ENCODE data around the gene TSPAN9.

The TSPAN9 gene

DNA sequence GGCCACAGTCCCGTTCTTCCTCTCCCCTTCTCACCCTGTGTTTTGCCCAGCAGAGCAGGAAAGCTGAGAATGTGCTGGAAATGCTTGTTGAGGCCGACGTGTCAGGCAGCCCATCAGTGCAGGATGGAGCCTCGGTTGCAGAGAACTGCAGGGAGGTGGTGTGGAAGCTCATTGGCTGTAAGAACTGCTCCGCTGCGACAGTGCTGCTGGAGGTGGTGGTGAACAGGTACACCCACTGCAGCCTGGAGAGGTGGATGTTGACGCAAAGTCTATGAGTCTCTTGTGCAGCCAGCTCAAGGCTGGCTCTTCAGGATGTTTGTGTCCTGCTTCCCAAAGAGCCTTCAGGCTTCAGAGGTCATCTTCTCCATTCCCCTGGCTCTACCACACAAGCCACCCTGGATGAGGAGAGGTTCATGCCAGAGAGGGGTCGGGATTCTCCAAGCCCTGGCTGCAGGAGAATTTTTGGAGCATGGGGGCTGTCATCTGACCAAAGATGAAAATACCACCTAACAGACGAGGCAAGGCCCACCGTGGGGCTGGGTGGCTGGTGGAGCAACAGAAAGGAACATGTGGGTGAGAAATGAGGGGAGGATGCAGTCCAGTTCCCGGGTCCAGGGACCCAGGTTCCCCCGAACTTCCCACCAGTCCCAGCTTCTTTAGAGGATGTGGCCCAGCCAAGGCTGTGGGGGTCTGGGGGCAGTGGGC, 239.7 kb downstream of the TSPAN9 start:
- no peak for DNase-seq (ENCODE audit: low read depth in 2 of 2)

DNA sequence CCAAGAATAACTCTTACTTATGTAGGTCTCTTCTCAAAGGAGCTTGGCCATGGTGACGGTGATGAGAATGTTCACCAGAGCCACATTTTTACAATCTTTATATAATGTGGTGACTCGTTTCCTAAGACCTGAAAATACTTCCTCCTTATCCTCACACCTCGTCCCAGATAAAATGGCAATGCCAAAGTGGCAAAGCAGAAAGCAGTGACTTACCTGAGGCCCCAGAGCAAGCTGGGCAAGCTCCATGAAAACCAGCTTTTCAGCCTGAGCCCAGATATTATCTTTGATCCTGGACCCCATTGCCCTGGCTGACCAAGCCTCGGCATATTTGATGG, 240.3 kb downstream of the TSPAN9 start:
- no peak for DNase-seq (ENCODE audit: low read depth in 2 of 2)

DNA sequence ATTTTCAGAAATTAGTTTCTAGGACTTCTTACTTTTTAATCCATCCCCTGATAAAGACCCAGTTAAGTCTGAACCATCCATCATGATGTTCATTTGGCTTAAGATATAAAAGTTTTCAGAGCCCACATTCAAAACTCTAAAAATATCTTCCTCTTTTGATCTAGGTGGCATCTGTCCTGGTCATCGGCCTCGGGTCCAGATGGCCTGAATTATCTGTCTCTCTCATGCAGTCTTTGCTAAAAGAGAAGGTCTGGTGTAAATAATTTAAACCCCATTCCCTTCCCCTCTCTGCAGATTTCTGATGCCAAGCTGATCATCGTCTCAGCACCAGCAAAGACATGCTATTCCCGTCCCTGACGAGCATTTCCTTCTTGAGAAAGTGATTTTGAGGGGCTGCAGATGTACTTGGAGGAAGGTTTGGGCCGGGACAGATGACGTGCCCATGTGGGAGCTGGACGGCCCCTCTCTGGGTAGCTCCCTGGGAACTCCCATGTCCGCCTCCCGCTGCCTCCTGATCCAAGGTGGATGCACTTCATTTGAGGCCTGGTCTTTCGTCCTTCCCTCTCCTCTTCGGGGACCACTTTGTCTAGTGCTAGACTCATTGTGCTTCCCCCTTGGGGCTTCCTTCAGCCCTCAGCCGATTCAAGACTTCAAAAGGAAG, 240.8 kb downstream of the TSPAN9 start:
- DNase-seq (ENCODE audit: low read depth in 2 of 2): no peak

DNA sequence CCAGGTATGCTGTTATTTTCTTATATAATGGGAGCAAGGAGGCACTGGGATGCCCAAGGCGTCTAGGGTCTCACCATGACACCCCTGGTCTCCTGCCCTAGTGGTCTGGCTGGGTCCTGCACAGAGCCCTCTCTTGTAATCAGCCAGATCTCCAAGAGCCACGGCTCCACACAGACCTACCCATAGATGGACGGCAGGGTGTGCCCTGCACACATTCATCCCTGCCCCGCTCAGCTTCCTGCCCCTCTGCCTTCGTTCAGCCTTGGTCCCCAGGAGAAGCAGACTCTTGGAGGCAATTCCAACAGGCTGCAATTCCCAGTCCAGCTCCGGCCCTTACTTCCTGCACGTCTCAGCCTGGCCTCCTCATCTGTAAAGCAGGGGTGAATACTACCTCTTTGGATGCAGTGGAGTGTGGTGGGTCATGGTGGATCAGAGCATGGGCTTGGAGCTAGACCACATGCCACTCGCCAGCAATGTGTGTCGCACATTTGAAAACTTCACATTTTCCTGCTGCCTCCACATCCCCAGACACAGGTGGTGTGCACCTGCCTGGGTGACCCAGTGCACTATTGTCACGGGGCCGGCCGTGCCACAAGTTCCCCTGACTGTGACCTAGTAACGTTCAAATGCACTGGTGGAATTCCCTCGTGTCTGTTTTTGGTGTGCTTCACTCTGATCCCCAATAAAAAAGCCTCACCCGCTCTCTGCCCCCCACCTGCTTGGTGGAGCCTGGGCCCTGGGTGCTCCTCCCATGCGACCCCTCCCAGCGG, 242.7 kb downstream of the TSPAN9 start:
- no peak for DNase-seq (ENCODE audit: low read depth in 2 of 2)

DNA sequence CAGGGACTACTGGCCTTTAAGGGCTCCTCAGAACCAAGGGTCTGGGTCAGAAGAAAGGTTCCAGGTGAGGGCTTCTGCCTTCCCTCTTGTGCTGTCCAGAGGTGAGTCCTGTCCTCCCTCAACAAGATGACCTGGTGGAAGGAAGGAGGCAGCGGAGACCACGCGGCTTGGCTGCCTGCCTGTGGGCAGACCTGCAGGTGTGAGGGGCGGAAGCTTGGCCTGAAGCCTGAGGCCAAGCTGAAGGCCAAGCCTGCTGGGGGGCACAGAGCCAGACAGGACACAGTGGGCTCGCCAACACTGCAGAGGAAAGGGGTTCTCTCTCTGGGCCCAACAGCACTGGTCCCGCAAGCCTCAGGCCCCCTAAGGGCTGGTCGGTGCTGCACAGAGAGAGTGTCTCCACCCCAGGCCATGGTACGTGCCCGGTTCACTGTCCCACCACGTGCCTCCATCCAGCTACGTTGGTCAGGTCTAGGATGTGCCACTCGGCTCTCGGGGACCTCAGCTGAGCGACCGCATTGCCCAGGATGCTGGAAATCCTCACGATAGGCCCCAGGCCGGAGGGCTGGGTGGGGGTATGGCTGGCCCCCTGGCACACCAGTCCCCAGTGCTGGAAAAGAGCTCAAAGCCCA, 243.8 kb downstream of the TSPAN9 start:
- no peak for DNase-seq (ENCODE audit: low read depth in 2 of 2)

DNA sequence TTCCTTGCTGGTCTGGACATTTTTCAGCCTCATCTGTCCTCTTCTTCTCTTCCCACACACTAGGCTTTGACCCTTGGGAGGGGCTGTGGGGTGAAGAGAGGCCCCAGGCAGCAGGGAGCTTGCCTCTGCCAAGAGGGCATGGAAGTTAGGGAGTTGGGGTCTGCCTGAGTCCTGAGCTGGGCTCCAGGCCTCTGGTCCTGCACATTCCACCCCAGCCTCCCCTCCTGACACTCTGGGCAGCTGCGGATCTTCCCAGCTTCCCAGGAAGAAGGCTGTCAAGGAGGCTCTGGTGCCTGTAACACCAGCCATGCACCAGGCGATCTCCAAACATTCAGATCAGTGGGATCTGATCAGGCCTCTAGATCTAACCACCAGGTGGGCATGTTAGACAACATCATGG, 244.7 kb downstream of the TSPAN9 start:
- DNase-seq (ENCODE audit: low read depth in 2 of 2): no peak

DNA sequence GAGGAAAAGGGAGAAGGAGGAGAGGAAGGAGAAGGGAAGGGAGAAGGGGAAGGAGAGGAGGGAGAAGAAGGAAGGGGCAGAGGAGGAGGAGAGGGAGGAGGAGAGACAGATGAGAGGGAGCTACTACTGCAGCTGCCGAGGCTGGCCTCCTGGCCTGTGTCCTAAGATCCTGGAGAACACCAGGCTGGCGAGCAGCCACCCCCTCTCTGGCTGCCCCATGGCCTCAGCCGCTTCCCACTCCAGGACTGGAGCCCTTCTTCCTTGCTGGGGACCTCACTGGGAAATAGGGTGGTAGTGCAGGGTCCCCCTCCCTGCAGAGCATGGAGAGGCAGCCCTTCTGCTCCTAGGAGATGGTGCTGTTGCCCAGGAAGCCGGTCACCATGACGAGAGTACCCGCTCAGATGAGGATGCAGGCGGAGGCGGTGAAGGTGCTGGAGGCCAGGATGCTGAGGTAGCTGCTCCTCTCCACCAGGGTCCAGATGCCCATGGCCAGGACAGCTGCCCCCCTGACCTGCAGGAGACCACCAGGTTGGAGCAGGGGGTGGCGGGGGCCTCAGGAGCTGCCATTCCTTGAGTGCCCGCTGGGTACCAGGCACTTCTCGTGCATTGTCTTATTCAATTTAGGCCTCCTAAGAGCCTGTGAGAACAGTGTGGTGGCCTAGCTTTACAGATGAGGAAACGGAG, 246.0 kb downstream of the TSPAN9 start:
- no peak for DNase-seq (ENCODE audit: low read depth in 2 of 2)

DNA sequence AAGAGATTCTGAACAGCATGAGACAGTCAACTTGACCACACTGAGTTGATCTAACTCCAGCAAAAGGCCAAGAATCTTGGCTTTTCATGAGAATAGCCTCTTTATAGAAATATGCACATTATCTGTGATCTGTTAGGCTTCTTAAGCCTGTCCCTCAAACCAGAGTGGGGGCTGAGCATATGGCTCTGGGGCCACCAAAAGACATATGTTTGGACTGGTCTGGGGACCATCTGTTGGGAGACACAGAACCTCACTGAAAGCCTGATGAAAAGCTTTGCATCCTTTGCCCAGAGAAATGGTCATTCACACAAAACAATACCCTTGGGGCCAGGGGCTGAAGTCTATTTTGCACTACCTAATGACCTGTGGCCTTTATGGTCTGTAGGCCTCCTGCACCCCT, 248.6 kb downstream of the TSPAN9 start:
- no peak for DNase-seq (ENCODE audit: low read depth in 2 of 2)

DNA sequence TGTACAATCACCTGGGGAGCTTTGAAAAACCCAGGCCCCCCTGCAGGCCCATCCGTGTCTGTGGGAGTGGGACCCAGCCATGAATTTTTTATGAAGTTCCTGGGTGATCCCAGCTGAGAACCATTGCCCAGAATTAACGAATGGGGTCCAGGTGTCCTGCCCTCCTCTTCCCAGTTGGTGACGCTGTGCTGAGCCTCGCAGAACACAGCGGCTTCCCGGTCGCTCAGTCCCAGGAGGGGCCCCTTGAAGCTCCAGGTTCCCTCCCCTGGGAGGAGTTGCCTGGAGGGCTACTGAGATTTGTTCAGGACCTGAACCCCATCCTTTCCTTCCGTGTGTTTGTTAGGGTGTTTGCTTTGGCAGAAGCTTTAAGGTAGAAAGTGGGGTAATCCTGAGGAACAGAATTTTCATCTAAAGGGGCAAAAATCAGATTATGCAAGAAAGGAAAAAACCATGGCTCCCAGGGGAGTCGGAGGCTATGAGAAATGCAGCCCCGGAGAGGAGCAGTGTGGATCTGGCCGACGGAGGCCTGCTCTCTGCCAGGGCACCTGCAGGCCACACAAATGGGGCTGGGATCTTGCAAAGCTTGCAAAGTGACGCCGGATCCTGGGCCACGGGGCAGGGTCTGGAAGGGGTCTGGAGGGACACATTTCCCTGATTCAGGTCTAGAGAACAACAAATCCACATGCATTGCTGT, 249.1 kb downstream of the TSPAN9 start:
- no peak for DNase-seq (ENCODE audit: low read depth in 2 of 2)

DNA sequence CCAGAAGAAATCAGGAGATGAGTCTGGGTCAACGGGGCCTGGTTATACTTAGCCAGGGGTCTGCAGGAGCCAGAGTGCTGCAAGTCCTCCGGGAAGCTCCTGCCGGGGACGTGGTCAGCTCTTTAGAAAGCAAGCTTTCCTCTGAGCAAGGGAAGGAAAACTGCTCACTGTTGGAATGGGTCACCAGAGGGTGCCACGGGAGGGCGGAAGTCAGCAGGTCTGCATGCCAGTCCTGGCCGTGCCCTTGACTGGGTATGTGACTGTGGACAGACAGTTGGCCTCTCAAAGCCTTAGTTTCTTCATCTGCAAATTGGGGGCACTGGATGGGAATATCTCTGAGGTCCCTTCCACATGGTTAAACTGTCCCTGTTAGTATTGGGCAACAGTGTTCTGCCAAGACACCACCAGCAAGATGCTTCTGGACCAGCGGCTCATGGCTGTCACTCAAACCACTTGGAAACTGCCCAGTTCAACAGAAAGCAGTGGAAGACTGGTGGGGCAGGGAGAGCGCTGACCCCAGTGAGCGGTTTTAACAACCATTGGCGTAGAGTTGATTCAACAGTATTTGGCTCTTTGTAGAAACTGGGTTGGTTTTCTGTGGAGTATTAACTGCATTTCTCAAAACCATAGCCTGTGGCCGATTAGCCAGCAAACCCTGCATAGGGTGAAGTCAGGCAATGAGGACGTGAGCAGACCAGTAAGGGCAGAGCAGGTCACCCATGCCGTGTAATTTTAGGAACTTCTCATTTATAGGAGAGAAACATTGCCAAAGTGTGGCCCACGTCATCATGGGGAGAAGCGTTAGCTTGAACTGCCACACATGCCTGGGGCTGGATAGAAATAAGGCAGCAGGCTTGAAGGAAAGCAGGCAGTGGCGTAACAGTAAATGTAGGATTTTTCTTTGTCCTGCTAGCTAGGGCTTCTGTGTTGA, 249.9 kb downstream of the TSPAN9 start:
- no peak for DNase-seq (ENCODE audit: low read depth in 2 of 2)

DNA sequence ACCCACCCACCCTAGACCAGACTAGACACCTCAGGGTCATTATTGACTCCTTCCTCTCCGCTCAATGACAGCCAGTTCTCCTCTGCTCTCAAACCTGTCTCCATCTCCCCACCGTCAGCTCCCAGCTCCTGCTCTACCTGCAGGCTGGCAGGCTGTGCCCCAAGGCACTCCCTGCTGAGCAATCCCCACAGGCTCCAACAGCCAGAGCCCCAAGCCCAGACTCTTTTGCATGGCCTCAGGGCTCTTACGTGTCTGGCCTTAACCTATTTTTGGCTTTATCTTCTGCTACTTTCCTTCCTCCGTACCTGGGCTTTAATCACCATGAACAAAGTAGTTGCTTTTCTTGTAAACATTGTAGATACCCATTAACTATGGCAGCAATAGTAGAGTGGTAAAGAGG, 250.9 kb downstream of the TSPAN9 start:
- no peak for DNase-seq (ENCODE audit: low read depth in 2 of 2)

DNA sequence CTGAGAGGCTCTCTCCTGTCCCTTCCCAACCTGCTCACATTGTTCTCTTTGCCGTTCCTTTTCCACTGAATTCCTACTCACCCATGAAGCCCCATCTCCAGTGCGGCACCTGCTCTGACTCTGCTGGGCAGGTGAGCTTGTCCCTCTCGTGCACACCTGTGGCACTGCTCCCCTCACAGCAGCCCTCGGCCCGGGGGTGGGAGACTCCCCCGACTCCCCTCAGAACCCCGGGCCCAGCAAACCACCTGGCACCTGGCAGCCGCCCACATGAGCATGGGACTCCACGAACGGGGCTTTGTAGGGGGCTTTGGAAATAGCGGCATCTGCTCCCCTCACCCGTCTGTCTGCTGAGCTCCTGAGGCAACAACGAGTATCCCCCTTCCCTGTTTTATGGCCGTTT, 251.4 kb downstream of the TSPAN9 start:
- DNase-seq (ENCODE audit: low read depth in 2 of 2): no peak

DNA sequence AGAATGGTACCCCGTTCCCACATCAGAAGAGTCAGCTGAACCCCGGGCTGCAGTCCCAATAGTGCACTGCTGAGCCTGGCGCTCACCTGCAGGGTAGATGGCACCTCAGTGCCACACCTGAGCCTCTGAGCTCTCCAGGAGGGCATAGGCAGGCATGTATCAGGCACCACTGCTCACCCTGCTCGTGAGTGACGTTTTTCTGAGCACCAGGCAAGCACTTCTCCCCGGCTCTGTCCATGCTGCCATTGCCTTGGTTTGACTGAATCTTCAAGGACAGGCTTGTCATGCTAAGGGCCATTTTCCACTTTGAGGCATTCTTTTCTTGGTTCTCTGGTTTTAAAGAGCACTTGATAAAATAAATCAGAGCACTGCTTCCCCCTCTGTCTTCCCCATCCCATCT, 252.2 kb downstream of the TSPAN9 start:
- DNase-seq (ENCODE audit: low read depth in 2 of 2): no peak

DNA sequence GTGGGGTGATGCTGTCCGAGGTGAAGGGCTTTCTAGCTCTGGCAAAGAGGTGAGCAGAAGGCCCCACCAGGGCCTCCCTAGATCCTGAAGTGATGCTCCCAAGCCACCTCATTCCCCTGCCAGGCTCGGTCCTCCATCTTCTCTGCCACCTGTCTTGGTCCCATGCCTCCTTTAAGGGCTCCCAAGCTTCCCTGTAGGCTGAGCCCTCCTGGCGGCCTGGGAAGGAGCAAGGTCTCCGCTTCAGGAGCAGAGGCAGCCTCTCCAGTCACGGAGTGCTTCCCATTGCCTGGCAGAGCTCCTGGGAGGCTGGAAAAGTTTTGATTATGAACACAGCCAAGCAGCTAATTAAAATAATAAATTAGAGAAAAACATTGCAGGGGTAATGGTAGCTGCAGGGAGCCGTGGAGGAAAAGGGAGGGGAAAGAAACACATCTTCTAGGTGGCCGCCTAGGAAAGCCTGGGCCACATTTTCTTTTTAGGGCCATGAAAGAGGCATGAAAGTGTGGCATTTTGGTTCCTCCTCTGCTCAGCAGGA, 253.9 kb downstream of the TSPAN9 start:
- DNase-seq (ENCODE audit: low read depth in 2 of 2): no peak

DNA sequence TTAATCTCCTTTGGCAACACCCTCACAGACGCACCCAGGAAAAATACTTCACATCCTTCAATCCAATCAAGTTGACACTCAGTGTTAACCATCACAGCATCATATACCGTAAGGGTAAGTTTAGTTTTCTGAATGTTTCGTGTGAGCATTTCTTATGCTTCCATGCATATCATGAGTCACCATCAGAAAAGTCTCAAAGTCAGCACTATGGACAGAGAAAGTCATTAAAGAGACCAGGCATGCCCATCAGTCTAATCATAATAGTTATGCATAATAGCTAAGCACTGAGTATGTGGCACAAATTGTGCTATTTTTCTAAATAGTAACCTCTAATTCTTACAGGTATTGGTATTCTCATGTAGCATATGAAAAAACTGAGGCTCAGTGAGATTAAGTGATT, 255.0 kb downstream of the TSPAN9 start:
- DNase-seq (ENCODE audit: low read depth in 2 of 2): no peak

DNA sequence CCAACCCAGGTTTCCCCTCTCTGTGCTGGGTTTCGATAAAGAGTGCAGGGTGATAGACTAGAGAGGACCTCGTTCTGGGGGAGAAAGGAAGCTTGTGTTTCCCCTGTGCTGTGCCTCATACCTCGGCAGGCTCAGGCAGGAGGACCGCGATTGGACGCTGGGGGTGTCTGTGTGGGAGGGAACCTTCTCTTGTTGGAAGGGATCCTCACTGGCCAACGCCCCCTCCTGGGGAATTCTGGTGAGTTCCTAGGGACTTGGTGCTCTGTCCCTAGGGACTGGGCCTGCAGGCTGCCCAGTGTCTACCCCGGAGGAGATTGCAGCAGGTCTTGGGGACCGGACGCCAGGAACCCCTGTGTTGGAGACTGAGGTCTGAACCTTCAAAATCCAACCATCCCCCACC, 256.4 kb downstream of the TSPAN9 start:
- DNase-seq (ENCODE audit: low read depth in 2 of 2): no peak

DNA sequence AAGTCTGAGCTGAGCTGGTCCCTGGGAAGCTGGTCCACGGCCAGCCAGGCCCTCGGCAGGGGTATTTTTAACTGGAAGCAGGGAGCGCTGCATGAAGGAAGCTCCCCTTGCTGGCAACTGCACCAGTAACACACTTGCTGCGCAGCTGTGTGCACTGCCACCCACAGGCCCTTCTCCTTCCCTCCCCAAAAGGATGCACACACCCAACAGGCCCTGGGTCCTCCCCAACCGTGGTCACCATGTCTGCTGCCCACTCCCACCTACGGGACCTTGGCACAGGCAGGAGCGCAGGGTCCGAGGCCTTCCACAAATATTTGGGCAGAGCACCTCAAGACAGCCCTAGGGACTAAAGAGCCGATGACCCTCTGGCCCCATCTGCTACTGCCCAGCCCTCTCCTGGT, 256.8 kb downstream of the TSPAN9 start:
- DNase-seq (ENCODE audit: low read depth in 2 of 2): no peak

DNA sequence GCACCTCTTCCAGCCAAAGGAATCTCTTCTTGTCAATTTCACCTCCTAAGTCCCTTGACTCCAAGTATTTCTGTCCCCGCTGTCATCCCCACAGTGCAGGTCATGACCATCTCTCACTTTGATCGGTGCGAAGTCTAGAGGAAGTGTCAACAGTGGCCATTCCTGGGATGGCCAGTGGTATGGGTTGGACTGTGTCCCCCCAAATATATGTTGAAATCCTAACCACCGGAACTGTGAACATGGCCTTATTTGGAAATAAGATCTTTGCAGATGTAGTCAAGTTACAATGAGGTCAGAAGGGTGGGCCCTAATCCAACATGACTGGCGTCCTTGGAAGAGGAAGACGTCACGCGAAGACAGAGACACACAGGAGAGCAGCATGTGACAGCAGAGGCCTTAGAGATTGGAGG, 257.9 kb downstream of the TSPAN9 start:
- no peak for DNase-seq (ENCODE audit: low read depth in 2 of 2)

Measured in stimulated activated CD4-positive, alpha-beta T cell treated with anti-CD3 and anti-CD28 coated beads, Interleukin-4, amount 100 ng/mL, for 48 hours (primary cell).